IMR-90 (cell line): ENCODE results near the gene IGF2BP1. TPM values are rescaled to one million over a fixed set of nuclear protein-coding genes. Genes with fewer than 3 reads are reported as not detected.
A peak's percentile ranks its signal among the peaks of the same experiment; 100 is the strongest.

Experiments
- ATAC-seq: fragments of 200-7000 bp; cut with Tn5 transposase; 2 replicates; pipeline ENCODE4 v1.9.1; 2020; ENCODE audit warnings: low read depth, mild to moderate bottlenecking, moderate library complexity
- BruUV-seq: library from RNA; stranded (reverse); fragments of 400-500 nt; replicated peaks from 2 replicates; lab custom pipeline; 2021; lab: Mats Ljungman, UMichigan
- CTCF ChIA-PET: fragments of 300-600 bp; formaldehyde crosslinking; extraction: SDS; loops from one replicate; lab custom pipeline; 2021; ENCODE audit warnings: antibody characterized with exemption; lab: Yijun Ruan, JAX
- POLR2A ChIA-PET: fragments of 300-600 bp; sonication (Branson Sonifier 250); formaldehyde crosslinking; loops from one replicate; lab custom pipeline; 2022; ENCODE audit warnings: antibody characterized with exemption; ENCODE audit not compliant: unreplicated experiment; lab: Charles Lee
- DNase-seq: peaks from one replicate; pipeline ENCODE4 v3.0.0; 2013
- H2AFZ ChIP-seq: replicated peaks from 2 replicates; pipeline ENCODE3; 2013; ENCODE audit warnings: low read length, mild to moderate bottlenecking; ENCODE audit not compliant: poor library complexity
- H2AK5ac ChIP-seq: 2 replicates; pipeline ENCODE4 v1.6.1; 2013; ENCODE audit warnings: low read depth, low read length, inconsistent platforms
- H2AK9ac ChIP-seq: replicated peaks from 2 replicates; pipeline ENCODE3; 2013; ENCODE audit warnings: mild to moderate bottlenecking, low read depth, low read length, moderate library complexity; ENCODE audit not compliant: poor library complexity
- H2BK120ac ChIP-seq: 2 replicates; pipeline ENCODE4 v1.6.1; 2013; ENCODE audit warnings: low read depth, low read length, inconsistent platforms
- H2BK15ac ChIP-seq: 3 replicates; pipeline ENCODE4 v1.6.1; 2013; ENCODE audit warnings: low read depth, low read length, inconsistent platforms
- H2BK20ac ChIP-seq: 2 replicates; pipeline ENCODE4 v1.6.1; 2013; ENCODE audit warnings: low read depth, mild to moderate bottlenecking, inconsistent platforms, low read length, moderate library complexity
- H2BK5ac ChIP-seq: 2 replicates; pipeline ENCODE4 v1.6.1; 2013; ENCODE audit warnings: mild to moderate bottlenecking, low read depth, low read length, inconsistent platforms; ENCODE audit not compliant: poor library complexity, severe bottlenecking
- H3K14ac ChIP-seq: replicated peaks from 2 replicates; pipeline ENCODE4 v1.6.1; 2013; ENCODE audit warnings: low read depth, low read length, inconsistent platforms
- H3K18ac ChIP-seq: 2 replicates; pipeline ENCODE4 v1.6.1; 2013; ENCODE audit warnings: low read depth, low read length, control low read depth
- H3K23ac ChIP-seq: 2 replicates; pipeline ENCODE4 v1.6.1; 2013; ENCODE audit warnings: low read depth, low read length, inconsistent platforms
- H3K27ac ChIP-seq: 2 replicates; pipeline ENCODE4 v1.5.1; 2013; ENCODE audit warnings: mild to moderate bottlenecking, control low read depth, low read length; ENCODE audit not compliant: insufficient read depth
- H3K27me3 ChIP-seq: 2 replicates; pipeline ENCODE4 v1.6.1; 2013; ENCODE audit warnings: low read length; ENCODE audit not compliant: control insufficient read depth, insufficient read depth
- H3K36me3 ChIP-seq: 2 replicates; pipeline ENCODE4 v1.6.1; 2013; ENCODE audit warnings: low read length, mixed read lengths; ENCODE audit not compliant: control insufficient read depth, insufficient read depth
- H3K4ac ChIP-seq: 2 replicates; pipeline ENCODE4 v1.6.1; 2013; ENCODE audit warnings: low read depth, low read length, inconsistent platforms
- H3K4me1 ChIP-seq: 2 replicates; pipeline ENCODE4 v1.6.1; 2013; ENCODE audit warnings: low read length, mixed read lengths; ENCODE audit not compliant: control insufficient read depth, insufficient read depth
- H3K4me2 ChIP-seq: 2 replicates; pipeline ENCODE4 v1.6.1; 2013; ENCODE audit warnings: low read depth, mild to moderate bottlenecking, control low read depth, low read length, moderate library complexity
- H3K4me3 ChIP-seq: 2 replicates; pipeline ENCODE4 v1.5.1; 2013; ENCODE audit warnings: low read depth, mild to moderate bottlenecking, control low read depth, low read length, moderate library complexity; ENCODE audit not compliant: insufficient read depth
- H3K56ac ChIP-seq: 2 replicates; pipeline ENCODE4 v1.6.1; 2013; ENCODE audit warnings: low read length, inconsistent platforms; ENCODE audit not compliant: insufficient read depth; ENCODE audit errors: extremely low read depth
- H3K79me1 ChIP-seq, 2 experiments: 2 replicates each; pipeline ENCODE4 v1.6.1; 2013; ENCODE audit warnings: low read length in 2 of 2, inconsistent platforms in 1 of 2, low read depth in 1 of 2
- H3K9ac ChIP-seq: 2 replicates; pipeline ENCODE4 v1.6.1; 2013; ENCODE audit warnings: low read depth, low read length, control low read depth
- H3K9me1 ChIP-seq: 2 replicates; pipeline ENCODE4 v1.6.1; 2013; ENCODE audit warnings: low read length, inconsistent platforms; ENCODE audit not compliant: insufficient read depth
- H3K9me3 ChIP-seq: 2 replicates; pipeline ENCODE4 v1.6.1; 2013; ENCODE audit warnings: low read length; ENCODE audit not compliant: control insufficient read depth, insufficient read depth
- H4K20me1 ChIP-seq: 2 replicates; pipeline ENCODE4 v1.6.1; 2013; ENCODE audit warnings: low read length, inconsistent platforms; ENCODE audit not compliant: insufficient read depth
- H4K5ac ChIP-seq: 2 replicates; pipeline ENCODE4 v1.6.1; 2013; ENCODE audit warnings: mild to moderate bottlenecking, low read depth, low read length, control low read depth
- H4K8ac ChIP-seq, 2 experiments: 2 replicates each; pipeline ENCODE4 v1.6.1; 2013; ENCODE audit warnings: low read depth in 2 of 2, low read length in 2 of 2, control low read depth in 1 of 2, inconsistent platforms in 1 of 2
- H4K91ac ChIP-seq: 2 replicates; pipeline ENCODE4 v1.6.1; 2013; ENCODE audit warnings: low read depth, low read length, inconsistent platforms; ENCODE audit not compliant: insufficient read depth
- BHLHE40 ChIP-seq: fragments of 150-350 bp; IDR thresholded peaks from 2 replicates; pipeline ENCODE4 v1.6.1; 2016; ENCODE audit warnings: mild to moderate bottlenecking, low read depth, low read length
- CEBPB ChIP-seq: IDR thresholded peaks from 2 replicates; pipeline ENCODE4 v1.6.1; 2012; ENCODE audit warnings: low read depth, low read length, improper control_type of control experiment
- CHD1 ChIP-seq: IDR thresholded peaks from 2 replicates; pipeline ENCODE4 v1.6.1; 2012; ENCODE audit warnings: low read depth, low read length, improper control_type of control experiment
- CTCF ChIP-seq: conservative IDR thresholded peaks from 2 replicates; pipeline ENCODE4 v1.5.1; 2012; ENCODE audit warnings: mild to moderate bottlenecking, low read depth, low read length, improper control_type of control experiment
- ELK1 ChIP-seq: fragments of 150-350 bp; IDR thresholded peaks from 2 replicates; pipeline ENCODE4 v1.6.1; 2016; ENCODE audit warnings: low read depth, mild to moderate bottlenecking, low read length, moderate library complexity, borderline replicate concordance
- FOS ChIP-seq: fragments of 150-350 bp; IDR thresholded peaks from 2 replicates; pipeline ENCODE4 v1.6.1; 2016; ENCODE audit warnings: low read depth, low read length
- MAFK ChIP-seq: IDR thresholded peaks from 2 replicates; pipeline ENCODE4 v1.6.1; 2012; ENCODE audit warnings: low read depth, low read length, improper control_type of control experiment
- MAZ ChIP-seq: IDR thresholded peaks from 2 replicates; pipeline ENCODE4 v1.6.1; 2012; ENCODE audit warnings: low read depth, mild to moderate bottlenecking, low read length, improper control_type of control experiment, moderate library complexity, borderline replicate concordance
- MXI1 ChIP-seq: IDR thresholded peaks from 2 replicates; pipeline ENCODE4 v1.6.1; 2012; ENCODE audit warnings: low read depth, mild to moderate bottlenecking, low read length, moderate library complexity, borderline replicate concordance
- NFE2L2 ChIP-seq: fragments of 150-350 bp; IDR thresholded peaks from 2 replicates; pipeline ENCODE4 v1.6.1; 2016; ENCODE audit warnings: low read depth, mild to moderate bottlenecking, low read length
- POLR2A ChIP-seq: IDR thresholded peaks from 2 replicates; pipeline ENCODE4 v1.6.1; 2012; ENCODE audit warnings: mild to moderate bottlenecking, low read depth, low read length
- RAD21 ChIP-seq: IDR thresholded peaks from 2 replicates; pipeline ENCODE4 v1.6.1; 2012; ENCODE audit warnings: low read length, improper control_type of control experiment
- RCOR1 ChIP-seq: IDR thresholded peaks from 2 replicates; pipeline ENCODE4 v1.6.1; 2012; ENCODE audit warnings: mild to moderate bottlenecking, low read length, improper control_type of control experiment; ENCODE audit not compliant: insufficient replicate concordance
- RFX5 ChIP-seq: IDR thresholded peaks from 2 replicates; pipeline ENCODE4 v1.8.0; 2012; ENCODE audit warnings: low read depth, mild to moderate bottlenecking, low read length, moderate library complexity
- SMC3 ChIP-seq: fragments of 150-350 bp; IDR thresholded peaks from 2 replicates; pipeline ENCODE4 v1.6.1; 2016; ENCODE audit warnings: low read depth, mild to moderate bottlenecking, antibody characterized with exemption, low read length, moderate library complexity
- USF2 ChIP-seq: fragments of 150-350 bp; IDR thresholded peaks from 2 replicates; pipeline ENCODE4 v1.6.1; 2017; ENCODE audit warnings: mild to moderate bottlenecking, antibody characterized with exemption, low read length, low read depth
- WGBS, 2 experiments: methylation state at CpG; one replicate each; pipeline versions ENCODE4 v1.1.5 to v1.1.7; 2013; ENCODE audit warnings: missing lambda C conversion rate in 2 of 2; ENCODE audit not compliant: insufficient read length in 1 of 2; ENCODE audit errors: extremely low coverage in 2 of 2; 5-methylcytosine and 5-hydroxymethylcytosine counted together
- dilution Hi-C: fragments of 300-500 bp; cut with HindIII; formaldehyde crosslinking; loops from one replicate; pipeline ENCODE4 v1.14.3; 2018; ENCODE audit warnings: low sequenced_read_pairs; ENCODE audit not compliant: unreplicated experiment
- in situ Hi-C: fragments of 300-500 bp; cut with MboI; formaldehyde crosslinking; loops from 3 replicates; pipeline ENCODE4 v1.14.3; 2019; ENCODE audit warnings: low sequenced_read_pairs, inconsistent platforms, mixed read lengths
- intact Hi-C: fragments of 100-400 bp; cut with micrococcal nuclease; formaldehyde crosslinking; loops from 2 replicates; pipeline ENCODE4 v1.10.0; 2022
- polyA plus RNA-seq, 3 experiments: library from polyadenylated mRNA; depleted of rRNA; stranded (reverse); fragments of >200 nt; gene quantifications; 2 replicates each; pipeline ENCODE4 v1.2.3, GENCODE V29; 2012; ENCODE audit warnings: low replicate concordance in 1 of 3
- total RNA-seq: library from RNA; depleted of rRNA; stranded (reverse); fragments of >200 nt; gene quantifications from 2 replicates; pipeline ENCODE4 v1.2.3, GENCODE V29; 2012

The IGF2BP1 gene
- total and polyA plus RNA-seq, 2 of the 4 experiments (the other 2 are of a cell fraction): 10.2 to 13.1 TPM

- Histone ChIP-seq H4K5ac (no peak overlapping the region; the same call in 1 of the 2 replicates), H4K8ac (peak overlapping the region in 1 of 2 experiments; percentile 9; a peak in 1 of 4 replicates), H3K14ac (no peak overlapping the region), H3K9me1 (0 out of 2 replicates have a peak, but pooled peaks cover 6% of the 10 kb centered on the region), H2BK5ac (no peak overlapping the region), H2BK20ac (no peak overlapping the region), H4K20me1 (no peaks in the 10 kb centered on the region), H3K23ac (no peak overlapping the region), H3K4me2 (no peak overlapping the region; the same call in 1 of the 2 replicates), H2BK120ac (no peak overlapping the region), H3K27me3 (no peaks in the 10 kb centered on the region), H2AFZ (no peak overlapping the region), H2BK15ac (no peak overlapping the region), H3K56ac (no peak overlapping the region), H4K91ac (no peak overlapping the region), H3K4me3 (no peak overlapping the region), H3K9me3 (no peaks in the 10 kb centered on the region), H3K79me1 (no peaks in the 10 kb centered on the region), H2AK5ac (no peak overlapping the region), H3K36me3 (no peaks in the 10 kb centered on the region), H3K18ac (no peak overlapping the region), H3K9ac (no peak overlapping the region), H3K4ac (no peak overlapping the region), H2AK9ac (peak overlapping the region; percentile 33), H3K27ac (no peak overlapping the region), H3K4me1 (peaks cover 3% of the 10 kb centered on the region; the same call in 1 of the 2 replicates)
- dilution Hi-C loops: no loop called here
- TF ChIP-seq POLR2A (no peak), USF2 (no peak), FOS (no peak), RCOR1 (no peak), RFX5 (no peak), MAFK (no peak), MXI1 (no peak), RAD21 (no peak), NFE2L2 (no peak), BHLHE40 (no peak), CEBPB (no peak), MAZ (no peak), SMC3 (no peak), CHD1 (no peak), ELK1 (no peak), CTCF (no peak)
- ATAC-seq: no peak
- no CpG with 5 or more reads among the region's 5 CpGs for WGBS, 2 experiments
- DNase-seq: no peak
- ChIA-PET CTCF (interaction anchor here (1.2 kb wide), 1 partner anchor 80 kb away, joined by 5 read pairs; no protein-coding TSS in a partner anchor), POLR2A (interaction anchor here (0.7 kb wide), 1 partner anchor 44 kb away, joined by 7 read pairs; no protein-coding TSS in a partner anchor)
- in situ Hi-C loops: no loop called here
- intact Hi-C loops: no loop called here
- no TSS peak for BruUV-seq
Observed at GRCh38 chr17:48952904-48953303, 44.3 kb upstream of the IGF2BP1 start.
